GM12878 (cell line): ENCODE results near the gene SMIM5. TPM values are rescaled to one million over a fixed set of nuclear protein-coding genes. Genes with fewer than 3 reads are reported as not detected.

ENCODE experiments used
- ATAC-seq: fragments of 200-7000 bp; cut with Tn5 transposase; 3 replicates; pipeline ENCODE4 v1.9.1; 2020; ENCODE audit warnings: mild to moderate bottlenecking, moderate library complexity
- BruUV-seq: library from RNA; stranded (reverse); fragments of 400-500 nt; replicated peaks from 2 replicates; lab custom pipeline; 2021; lab: Mats Ljungman, UMichigan
- CTCF ChIA-PET: fragments of 300-600 bp; sonication (Branson Sonifier 250); formaldehyde crosslinking; extraction: SDS; loops from one replicate; lab custom pipeline; 2021; ENCODE audit warnings: inconsistent platforms; lab: Yijun Ruan, JAX
- POLR2A ChIA-PET: fragments of 350-600 bp; formaldehyde crosslinking; extraction: SDS; loops from one replicate; lab custom pipeline; 2021; ENCODE audit warnings: inconsistent platforms; lab: Charles Lee
- RAD21 ChIA-PET: fragments of 300-600 bp; sonication (Branson Sonifier 250); formaldehyde crosslinking; loops from one replicate; lab custom pipeline; 2023; ENCODE audit warnings: antibody characterized with exemption; ENCODE audit not compliant: unreplicated experiment; lab: Charles Lee
- SMC1A ChIA-PET: fragments of 300-600 bp; sonication (Branson Sonifier 250); formaldehyde crosslinking; loops from one replicate; lab custom pipeline; 2023; ENCODE audit not compliant: unreplicated experiment, uncharacterized antibody; lab: Charles Lee
- DNase-seq: peaks from one replicate; pipeline ENCODE4 v3.0.0-alpha.2; 2011; ENCODE audit warnings: low read depth, low spot score
- FAIRE-seq: peaks from 3 replicates; lab custom pipeline; 2011; peaks lifted over from hg19 to GRCh38; lab: Jason Lieb, UNC
- H2AFZ ChIP-seq: 2 replicates; pipeline ENCODE4 v1.6.0; 2011; ENCODE audit warnings: low read depth, low read length, control low read depth; ENCODE audit not compliant: control insufficient read depth
- H3K27ac ChIP-seq: 2 replicates; pipeline ENCODE4 v1.5.1; 2011; ENCODE audit warnings: control low read depth; ENCODE audit not compliant: control insufficient read depth, insufficient read depth
- H3K27me3 ChIP-seq, 2 experiments: replicated peaks in 1 of 2; 2 replicates each; pipeline versions ENCODE4 v1.6.0 to v1.6.1; 2011; ENCODE audit warnings: low read length in 1 of 2; ENCODE audit not compliant: control insufficient read depth in 2 of 2, insufficient read depth in 2 of 2
- H3K36me3 ChIP-seq, 2 experiments: 2 replicates each; pipeline ENCODE4 v1.5.1; 2011; ENCODE audit warnings: low read length in 1 of 2; ENCODE audit not compliant: control insufficient read depth in 2 of 2, insufficient read depth in 2 of 2
- H3K4me1 ChIP-seq: 2 replicates; pipeline ENCODE4 v1.6.1; 2011; ENCODE audit warnings: mild to moderate bottlenecking, low read length, moderate library complexity, mixed read lengths; ENCODE audit not compliant: control insufficient read depth, insufficient read depth
- H3K4me2 ChIP-seq: 2 replicates; pipeline ENCODE4 v1.6.0; 2011; ENCODE audit warnings: control low read depth; ENCODE audit not compliant: control insufficient read depth, insufficient read depth
- H3K4me3 ChIP-seq: fragments of 200-600 bp; sonication (generic); 2 replicates; pipeline ENCODE4 v1.5.1; 2016
- H3K79me2 ChIP-seq: 2 replicates; pipeline ENCODE4 v1.6.0; 2011; ENCODE audit warnings: low read length; ENCODE audit not compliant: control insufficient read depth, insufficient read depth
- H3K9ac ChIP-seq: 2 replicates; pipeline ENCODE4 v1.8.0; 2011; ENCODE audit warnings: low read length, control low read depth, mixed read lengths; ENCODE audit not compliant: control insufficient read depth, insufficient read depth
- H3K9me3 ChIP-seq: replicated peaks from 3 replicates; pipeline ENCODE4 v1.5.1; 2011; ENCODE audit warnings: mild to moderate bottlenecking, low read length; ENCODE audit not compliant: control insufficient read depth, insufficient read depth
- H4K20me1 ChIP-seq: 2 replicates; pipeline ENCODE4 v1.6.0; 2011; ENCODE audit not compliant: control insufficient read depth, insufficient read depth
- BMI1 ChIP-seq: fragments of 450-650 bp; IDR thresholded peaks from 2 replicates; pipeline ENCODE4 v1.6.1; 2016; ENCODE audit warnings: mild to moderate bottlenecking, moderate library complexity, borderline replicate concordance
- DPF2 ChIP-seq: fragments of 450-650 bp; IDR thresholded peaks from 2 replicates; pipeline ENCODE4 v1.6.1; 2017; ENCODE audit warnings: mild to moderate bottlenecking
- MEF2A ChIP-seq: IDR thresholded peaks from 2 replicates; pipeline ENCODE4 v1.6.1; 2011; ENCODE audit warnings: low read depth, mild to moderate bottlenecking, low read length, moderate library complexity; ENCODE audit not compliant: insufficient read depth
- NBN ChIP-seq: fragments of 450-650 bp; IDR thresholded peaks from 2 replicates; pipeline ENCODE4 v1.6.1; 2016
- NFYA ChIP-seq: IDR thresholded peaks from 2 replicates; pipeline ENCODE4 v1.6.1; 2011; ENCODE audit warnings: low read depth, mild to moderate bottlenecking, low read length, improper control_type of control experiment, borderline replicate concordance
- WGBS: methylation state at CpG from one replicate; pipeline ENCODE4 v1.1.6; 2016; ENCODE audit warnings: low lambda C conversion rate; ENCODE audit not compliant: insufficient replicate concordance, insufficient coverage; ENCODE audit errors: missing lambda C conversion rate; 5-methylcytosine and 5-hydroxymethylcytosine counted together
- in situ Hi-C: fragments of 300-500 bp; cut with MboI; formaldehyde crosslinking; loops from 9 replicates; pipeline ENCODE4 v1.14.3; 2018; ENCODE audit warnings: mixed read lengths
- intact Hi-C: fragments of 100-400 bp; cut with micrococcal nuclease; formaldehyde crosslinking; loops from one replicate; pipeline ENCODE4 v1.14.2; 2022; ENCODE audit not compliant: unreplicated experiment
- polyA plus RNA-seq, 11 experiments: library from polyadenylated mRNA; depleted of rRNA in 4 of 11; unstranded in 6 of 11; stranded (reverse) in 5 of 11; fragments of >200 nt; fragmentation: Nextera tagmentation in 4 of 11; fragmentation: Illumina TruSeq in 1 of 11; extraction: Ambion mirVana in 4 of 11; extraction: Trizol in 1 of 11; gene quantifications; 1 replicate in 1 of 11; 2 replicates in 10 of 11; pipeline versions ENCODE4 v1.2.1 to v1.2.3, GENCODE V29; 2011 to 2016; ENCODE audit warnings: inconsistent platforms in 2 of 11, missing spikeins in 2 of 11, low read depth in 1 of 11
- total RNA-seq, 4 experiments: library from RNA; depleted of rRNA in 3 of 4; stranded (reverse); fragments of >200 nt in 3 of 4; fragmentation: Illumina TruSeq in 1 of 4; extraction: Trizol in 1 of 4; gene quantifications; 2 replicates each; pipeline versions ENCODE4 v1.2.1 to v1.2.3, GENCODE V29; 2013 to 2021
- TF ChIP-seq, protein P1 (sequence below): fragments of 450-650 bp; IDR thresholded peaks from 2 replicates; pipeline ENCODE4 v1.6.1; 2017; ENCODE audit warnings: mild to moderate bottlenecking, moderate library complexity
- TF ChIP-seq, protein P2 (sequence below): IDR thresholded peaks from 2 replicates; pipeline ENCODE4 v1.6.1; 2012; ENCODE audit warnings: low read depth, low read length, improper control_type of control experiment
- TF ChIP-seq, protein P3 (sequence below): IDR thresholded peaks from 2 replicates; pipeline ENCODE4 v1.6.1; 2011; ENCODE audit warnings: mild to moderate bottlenecking, low read depth, low read length, moderate library complexity; ENCODE audit not compliant: insufficient replicate concordance
- TF ChIP-seq, protein P4 (sequence below): IDR thresholded peaks from 2 replicates; pipeline ENCODE4 v1.6.1; 2012; ENCODE audit warnings: low read depth, low read length, improper control_type of control experiment
- TF ChIP-seq, protein P5 (sequence below): IDR thresholded peaks from 2 replicates; pipeline ENCODE4 v1.6.1; 2012; ENCODE audit warnings: improper control_type of control experiment, low read depth, low read length; ENCODE audit not compliant: insufficient replicate concordance

The SMIM5 gene
- total and polyA plus RNA-seq, 10 of the 15 experiments (the other 5 are each of a cell fraction or from before 2014, with no cell fraction given), result 0.08 to 0.11 TPM; not detected in 8

DNA sequence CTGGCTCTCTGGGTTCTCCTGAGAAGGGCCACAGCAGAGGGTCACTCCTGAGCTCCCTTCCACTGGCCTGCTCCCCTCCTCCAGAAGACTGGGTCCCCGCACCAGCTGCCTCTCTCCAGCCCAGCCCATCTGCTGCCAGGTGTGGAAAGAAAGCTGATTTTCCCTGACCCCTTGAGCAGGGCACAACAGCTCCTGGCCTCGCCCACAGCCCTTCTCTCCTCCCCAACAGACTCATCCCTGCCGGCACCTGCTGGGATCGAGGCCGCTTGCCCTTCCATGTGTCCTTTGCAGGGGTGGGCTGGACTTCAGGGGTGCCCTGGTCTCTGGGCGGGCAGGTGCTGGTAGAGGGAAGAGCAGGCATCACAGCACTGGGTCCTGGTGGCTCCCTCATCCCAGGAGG, 4.8 kb upstream of the SMIM5 start (continued):
- TF ChIP-seq, protein P1, sequence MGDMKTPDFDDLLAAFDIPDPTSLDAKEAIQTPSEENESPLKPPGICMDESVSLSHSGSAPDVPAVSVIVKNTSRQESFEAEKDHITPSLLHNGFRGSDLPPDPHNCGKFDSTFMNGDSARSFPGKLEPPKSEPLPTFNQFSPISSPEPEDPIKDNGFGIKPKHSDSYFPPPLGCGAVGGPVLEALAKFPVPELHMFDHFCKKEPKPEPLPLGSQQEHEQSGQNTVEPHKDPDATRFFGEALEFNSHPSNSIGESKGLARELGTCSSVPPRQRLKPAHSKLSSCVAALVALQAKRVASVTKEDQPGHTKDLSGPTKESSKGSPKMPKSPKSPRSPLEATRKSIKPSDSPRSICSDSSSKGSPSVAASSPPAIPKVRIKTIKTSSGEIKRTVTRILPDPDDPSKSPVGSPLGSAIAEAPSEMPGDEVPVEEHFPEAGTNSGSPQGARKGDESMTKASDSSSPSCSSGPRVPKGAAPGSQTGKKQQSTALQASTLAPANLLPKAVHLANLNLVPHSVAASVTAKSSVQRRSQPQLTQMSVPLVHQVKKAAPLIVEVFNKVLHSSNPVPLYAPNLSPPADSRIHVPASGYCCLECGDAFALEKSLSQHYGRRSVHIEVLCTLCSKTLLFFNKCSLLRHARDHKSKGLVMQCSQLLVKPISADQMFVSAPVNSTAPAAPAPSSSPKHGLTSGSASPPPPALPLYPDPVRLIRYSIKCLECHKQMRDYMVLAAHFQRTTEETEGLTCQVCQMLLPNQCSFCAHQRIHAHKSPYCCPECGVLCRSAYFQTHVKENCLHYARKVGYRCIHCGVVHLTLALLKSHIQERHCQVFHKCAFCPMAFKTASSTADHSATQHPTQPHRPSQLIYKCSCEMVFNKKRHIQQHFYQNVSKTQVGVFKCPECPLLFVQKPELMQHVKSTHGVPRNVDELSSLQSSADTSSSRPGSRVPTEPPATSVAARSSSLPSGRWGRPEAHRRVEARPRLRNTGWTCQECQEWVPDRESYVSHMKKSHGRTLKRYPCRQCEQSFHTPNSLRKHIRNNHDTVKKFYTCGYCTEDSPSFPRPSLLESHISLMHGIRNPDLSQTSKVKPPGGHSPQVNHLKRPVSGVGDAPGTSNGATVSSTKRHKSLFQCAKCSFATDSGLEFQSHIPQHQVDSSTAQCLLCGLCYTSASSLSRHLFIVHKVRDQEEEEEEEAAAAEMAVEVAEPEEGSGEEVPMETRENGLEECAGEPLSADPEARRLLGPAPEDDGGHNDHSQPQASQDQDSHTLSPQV, result no peak
- TF ChIP-seq NFYA, result no peak
- no peak for TF ChIP-seq BMI1
- TF ChIP-seq DPF2, result no peak
- TF ChIP-seq, all 136 proteins: peak for 0

DNA sequence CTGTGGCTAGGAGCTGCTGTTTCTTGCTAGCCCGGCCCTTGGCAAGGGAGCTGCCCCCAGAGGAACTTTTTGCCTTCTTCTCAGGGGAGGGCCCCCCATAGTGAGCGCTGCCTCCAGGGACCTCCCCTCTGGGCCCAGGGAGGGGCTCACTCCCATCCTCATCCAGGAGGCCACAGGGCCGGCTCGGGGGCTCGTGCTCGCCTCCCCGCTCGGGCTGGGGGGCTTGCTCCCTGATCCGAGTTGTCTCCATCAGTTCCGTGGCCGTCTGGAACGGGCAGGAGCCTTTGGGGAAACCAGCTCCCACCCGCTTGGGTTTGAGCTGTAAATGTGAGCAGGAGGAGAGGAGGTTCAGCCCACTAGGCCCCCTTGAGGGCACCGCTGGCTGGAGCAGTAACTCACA, 4.1 kb upstream of the SMIM5 start:
- 79% methylated on average over 14 of the region's 14 CpGs for WGBS
- Histone ChIP-seq H4K20me1 (no peaks in the 10 kb centered on the region), H3K9ac (no peak overlapping the region), H3K36me3 (peaks cover 0 to 2% of the 10 kb centered on the region in 2 experiments; a peak in 2 of 4 replicates), H3K79me2 (no peaks in the 10 kb centered on the region), H2AFZ (no peak overlapping the region), H3K27ac (no peak overlapping the region), H3K27me3 (no peaks in the 10 kb centered on the region), H3K4me2 (no peak overlapping the region), H3K9me3 (no peaks in the 10 kb centered on the region), H3K4me3 (no peak overlapping the region), H3K4me1 (peaks cover 8% of the 10 kb centered on the region)
- ChIA-PET RAD21 (interaction anchor here (0.6 to 6.3 kb wide), 2 partner anchors 119 to 124 kb away, joined by 3 to 148 read pairs; no protein-coding TSS in a partner anchor), POLR2A (no interaction called here), CTCF (interaction anchor here (0.6 to 13.0 kb wide), 5 partner anchors 24 to 124 kb away, joined by 3 to 349 read pairs (median 8); a partner anchor contains a TSS), SMC1A (no interaction called here)
- ATAC-seq (no peak), FAIRE-seq (no peak), DNase-seq (no peak)
- in situ Hi-C loops, result no loop called here
- BruUV-seq, result no TSS peak
- intact Hi-C loops, result no loop called here
- TF ChIP-seq, protein P2, sequence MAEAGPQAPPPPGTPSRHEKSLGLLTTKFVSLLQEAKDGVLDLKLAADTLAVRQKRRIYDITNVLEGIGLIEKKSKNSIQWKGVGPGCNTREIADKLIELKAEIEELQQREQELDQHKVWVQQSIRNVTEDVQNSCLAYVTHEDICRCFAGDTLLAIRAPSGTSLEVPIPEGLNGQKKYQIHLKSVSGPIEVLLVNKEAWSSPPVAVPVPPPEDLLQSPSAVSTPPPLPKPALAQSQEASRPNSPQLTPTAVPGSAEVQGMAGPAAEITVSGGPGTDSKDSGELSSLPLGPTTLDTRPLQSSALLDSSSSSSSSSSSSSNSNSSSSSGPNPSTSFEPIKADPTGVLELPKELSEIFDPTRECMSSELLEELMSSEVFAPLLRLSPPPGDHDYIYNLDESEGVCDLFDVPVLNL, result no peak
- TF ChIP-seq NBN, result no peak
- TF ChIP-seq, protein P3, sequence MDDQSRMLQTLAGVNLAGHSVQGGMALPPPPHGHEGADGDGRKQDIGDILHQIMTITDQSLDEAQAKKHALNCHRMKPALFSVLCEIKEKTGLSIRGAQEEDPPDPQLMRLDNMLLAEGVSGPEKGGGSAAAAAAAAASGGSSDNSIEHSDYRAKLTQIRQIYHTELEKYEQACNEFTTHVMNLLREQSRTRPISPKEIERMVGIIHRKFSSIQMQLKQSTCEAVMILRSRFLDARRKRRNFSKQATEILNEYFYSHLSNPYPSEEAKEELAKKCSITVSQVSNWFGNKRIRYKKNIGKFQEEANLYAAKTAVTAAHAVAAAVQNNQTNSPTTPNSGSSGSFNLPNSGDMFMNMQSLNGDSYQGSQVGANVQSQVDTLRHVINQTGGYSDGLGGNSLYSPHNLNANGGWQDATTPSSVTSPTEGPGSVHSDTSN, result no peak
- TF ChIP-seq, protein P4, sequence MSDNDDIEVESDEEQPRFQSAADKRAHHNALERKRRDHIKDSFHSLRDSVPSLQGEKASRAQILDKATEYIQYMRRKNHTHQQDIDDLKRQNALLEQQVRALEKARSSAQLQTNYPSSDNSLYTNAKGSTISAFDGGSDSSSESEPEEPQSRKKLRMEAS, result no peak
- no peak for TF ChIP-seq MEF2A
- TF ChIP-seq, protein P5, sequence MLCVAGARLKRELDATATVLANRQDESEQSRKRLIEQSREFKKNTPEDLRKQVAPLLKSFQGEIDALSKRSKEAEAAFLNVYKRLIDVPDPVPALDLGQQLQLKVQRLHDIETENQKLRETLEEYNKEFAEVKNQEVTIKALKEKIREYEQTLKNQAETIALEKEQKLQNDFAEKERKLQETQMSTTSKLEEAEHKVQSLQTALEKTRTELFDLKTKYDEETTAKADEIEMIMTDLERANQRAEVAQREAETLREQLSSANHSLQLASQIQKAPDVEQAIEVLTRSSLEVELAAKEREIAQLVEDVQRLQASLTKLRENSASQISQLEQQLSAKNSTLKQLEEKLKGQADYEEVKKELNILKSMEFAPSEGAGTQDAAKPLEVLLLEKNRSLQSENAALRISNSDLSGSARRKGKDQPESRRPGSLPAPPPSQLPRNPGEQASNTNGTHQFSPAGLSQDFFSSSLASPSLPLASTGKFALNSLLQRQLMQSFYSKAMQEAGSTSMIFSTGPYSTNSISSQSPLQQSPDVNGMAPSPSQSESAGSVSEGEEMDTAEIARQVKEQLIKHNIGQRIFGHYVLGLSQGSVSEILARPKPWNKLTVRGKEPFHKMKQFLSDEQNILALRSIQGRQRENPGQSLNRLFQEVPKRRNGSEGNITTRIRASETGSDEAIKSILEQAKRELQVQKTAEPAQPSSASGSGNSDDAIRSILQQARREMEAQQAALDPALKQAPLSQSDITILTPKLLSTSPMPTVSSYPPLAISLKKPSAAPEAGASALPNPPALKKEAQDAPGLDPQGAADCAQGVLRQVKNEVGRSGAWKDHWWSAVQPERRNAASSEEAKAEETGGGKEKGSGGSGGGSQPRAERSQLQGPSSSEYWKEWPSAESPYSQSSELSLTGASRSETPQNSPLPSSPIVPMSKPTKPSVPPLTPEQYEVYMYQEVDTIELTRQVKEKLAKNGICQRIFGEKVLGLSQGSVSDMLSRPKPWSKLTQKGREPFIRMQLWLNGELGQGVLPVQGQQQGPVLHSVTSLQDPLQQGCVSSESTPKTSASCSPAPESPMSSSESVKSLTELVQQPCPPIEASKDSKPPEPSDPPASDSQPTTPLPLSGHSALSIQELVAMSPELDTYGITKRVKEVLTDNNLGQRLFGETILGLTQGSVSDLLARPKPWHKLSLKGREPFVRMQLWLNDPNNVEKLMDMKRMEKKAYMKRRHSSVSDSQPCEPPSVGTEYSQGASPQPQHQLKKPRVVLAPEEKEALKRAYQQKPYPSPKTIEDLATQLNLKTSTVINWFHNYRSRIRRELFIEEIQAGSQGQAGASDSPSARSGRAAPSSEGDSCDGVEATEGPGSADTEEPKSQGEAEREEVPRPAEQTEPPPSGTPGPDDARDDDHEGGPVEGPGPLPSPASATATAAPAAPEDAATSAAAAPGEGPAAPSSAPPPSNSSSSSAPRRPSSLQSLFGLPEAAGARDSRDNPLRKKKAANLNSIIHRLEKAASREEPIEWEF, result no peak
